ENCODE measurements around the gene DEDD. TPM values are rescaled to one million over a fixed set of nuclear protein-coding genes. Genes with fewer than 3 reads are reported as not detected.

The DEDD gene
- total RNA-seq, 1 experiment from 2014 or later = 39.2 TPM

DNA sequence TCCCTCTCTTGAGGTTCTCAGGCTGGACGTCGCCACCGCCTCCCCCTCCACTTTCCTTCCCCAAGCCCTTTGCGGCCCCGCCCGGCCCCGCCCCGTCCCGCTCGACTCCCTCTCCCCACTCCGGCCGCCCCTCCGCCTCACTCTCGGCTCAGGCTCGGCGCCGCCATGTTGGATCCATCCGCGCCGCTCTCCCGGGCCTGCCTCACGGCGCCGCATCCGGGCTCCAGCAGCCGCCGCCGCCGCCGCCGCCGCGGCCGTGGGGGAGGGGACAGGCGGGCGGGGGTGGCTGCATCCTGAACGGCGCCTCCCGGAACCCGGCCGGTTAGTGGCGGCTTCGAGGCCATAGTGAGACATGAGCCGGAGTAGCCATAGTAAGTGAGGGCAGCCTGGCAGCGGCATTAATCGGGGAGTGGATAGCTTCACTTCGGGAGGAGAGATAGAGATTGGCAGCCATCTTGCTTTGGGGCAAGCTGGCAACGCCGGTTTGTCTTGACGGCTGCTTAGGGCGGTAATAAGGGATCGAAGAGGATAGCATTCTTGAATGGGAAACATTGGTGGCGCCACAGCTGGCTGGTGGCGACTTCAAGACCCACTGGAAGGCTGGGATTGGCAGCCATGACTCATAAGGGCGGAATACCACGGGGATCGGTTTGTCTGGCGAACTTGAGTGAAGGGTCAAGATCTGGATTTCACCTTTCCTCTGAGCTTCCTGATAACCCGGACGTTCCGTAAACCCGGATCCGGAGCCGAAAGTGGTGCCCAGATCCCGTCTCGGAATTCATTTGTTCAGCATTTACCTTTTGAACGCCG is at the start of gene DEDD (continued):
- TF ChIP-seq, protein P1, sequence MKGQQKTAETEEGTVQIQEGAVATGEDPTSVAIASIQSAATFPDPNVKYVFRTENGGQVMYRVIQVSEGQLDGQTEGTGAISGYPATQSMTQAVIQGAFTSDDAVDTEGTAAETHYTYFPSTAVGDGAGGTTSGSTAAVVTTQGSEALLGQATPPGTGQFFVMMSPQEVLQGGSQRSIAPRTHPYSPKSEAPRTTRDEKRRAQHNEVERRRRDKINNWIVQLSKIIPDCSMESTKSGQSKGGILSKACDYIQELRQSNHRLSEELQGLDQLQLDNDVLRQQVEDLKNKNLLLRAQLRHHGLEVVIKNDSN (CRISPR knock-in tag; IDR thresholded peaks at IDR 0.05) = no peak

DNA sequence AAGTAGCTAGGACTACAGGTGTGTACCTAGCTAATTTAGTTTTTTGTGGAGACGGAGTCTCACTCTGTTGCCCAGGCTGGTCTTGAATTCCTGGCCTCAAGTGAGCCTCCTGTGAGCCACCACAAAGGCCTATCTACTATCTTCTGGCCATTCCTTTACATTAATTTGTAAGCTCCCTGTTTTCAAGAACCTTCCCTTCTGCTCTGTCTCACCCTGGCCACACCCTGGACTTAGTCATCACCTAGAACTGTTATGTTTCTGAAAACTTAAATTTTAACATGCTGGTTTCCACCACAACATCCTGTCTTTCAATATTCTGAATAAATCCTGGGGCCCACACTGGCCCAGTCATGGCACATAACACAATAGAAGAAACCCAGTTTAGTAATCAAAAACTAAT is 49.7 kb upstream of the DEDD start:
- H3K27me3 Mint-ChIP-seq (ENCODE audit: low read depth) = no peaks in the 10 kb centered on the region; the same call in 1 of the 2 replicates
- TF ChIP-seq ZNF138 (CRISPR knock-in tag; conservative IDR thresholded peaks at IDR 0.05) (no peak), ZNF423 (CRISPR knock-in tag; IDR thresholded peaks at IDR 0.05) (no peak), ZBTB21 (CRISPR knock-in tag; IDR thresholded peaks at IDR 0.05; ENCODE audit: borderline replicate concordance) (no peak), SMAD4 (CRISPR knock-in tag; IDR thresholded peaks at IDR 0.05) (no peak), GRHL2 (CRISPR knock-in tag; IDR thresholded peaks at IDR 0.05; ENCODE audit: insufficient replicate concordance, severe bottlenecking) (no peak), ZNF232 (CRISPR knock-in tag; IDR thresholded peaks at IDR 0.05) (no peak), GTF2I (CRISPR knock-in tag; conservative IDR thresholded peaks at IDR 0.05) (no peak), ELF4 (CRISPR knock-in tag; IDR thresholded peaks at IDR 0.05; ENCODE audit: low read depth) (no peak)
- TF ChIP-seq, protein P2, sequence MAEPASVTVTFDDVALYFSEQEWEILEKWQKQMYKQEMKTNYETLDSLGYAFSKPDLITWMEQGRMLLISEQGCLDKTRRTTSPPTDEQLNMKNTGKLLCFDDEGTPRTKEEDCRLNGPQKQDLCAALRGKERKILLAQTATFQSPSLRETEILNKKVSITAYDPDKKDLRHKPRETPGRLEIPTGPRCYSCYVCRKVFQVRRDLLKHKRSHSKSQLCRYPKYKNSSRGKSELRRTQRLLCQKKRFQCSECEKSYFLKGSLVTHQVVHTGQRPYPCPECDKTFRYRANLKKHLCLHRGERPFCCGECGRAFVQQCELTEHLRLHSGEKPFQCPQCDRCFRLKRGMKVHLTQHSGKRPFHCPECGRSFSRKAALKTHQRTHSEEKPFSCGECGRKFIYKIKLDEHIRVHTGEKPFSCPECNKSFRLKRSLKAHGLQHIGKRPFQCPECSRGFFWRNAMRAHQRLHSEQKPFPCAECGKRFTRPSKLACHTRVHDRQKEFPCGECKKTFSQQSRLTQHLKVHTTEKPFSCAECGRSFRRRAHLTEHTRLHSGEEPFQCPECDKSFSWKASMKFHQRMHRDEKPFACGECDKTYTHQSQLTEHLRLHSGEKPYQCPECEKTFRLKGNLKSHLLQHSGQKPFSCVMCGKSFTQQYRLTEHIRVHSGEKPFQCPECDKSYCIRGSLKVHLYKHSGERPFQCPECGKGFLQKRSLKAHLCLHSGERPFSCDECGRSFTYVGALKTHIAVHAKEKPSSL (CRISPR knock-in tag; conservative IDR thresholded peaks at IDR 0.05) = no peak
- TF ChIP-seq, protein P3, sequence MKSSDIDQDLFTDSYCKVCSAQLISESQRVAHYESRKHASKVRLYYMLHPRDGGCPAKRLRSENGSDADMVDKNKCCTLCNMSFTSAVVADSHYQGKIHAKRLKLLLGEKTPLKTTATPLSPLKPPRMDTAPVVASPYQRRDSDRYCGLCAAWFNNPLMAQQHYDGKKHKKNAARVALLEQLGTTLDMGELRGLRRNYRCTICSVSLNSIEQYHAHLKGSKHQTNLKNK (CRISPR knock-in tag; IDR thresholded peaks at IDR 0.05) = no peak
- TF ChIP-seq, protein P4, sequence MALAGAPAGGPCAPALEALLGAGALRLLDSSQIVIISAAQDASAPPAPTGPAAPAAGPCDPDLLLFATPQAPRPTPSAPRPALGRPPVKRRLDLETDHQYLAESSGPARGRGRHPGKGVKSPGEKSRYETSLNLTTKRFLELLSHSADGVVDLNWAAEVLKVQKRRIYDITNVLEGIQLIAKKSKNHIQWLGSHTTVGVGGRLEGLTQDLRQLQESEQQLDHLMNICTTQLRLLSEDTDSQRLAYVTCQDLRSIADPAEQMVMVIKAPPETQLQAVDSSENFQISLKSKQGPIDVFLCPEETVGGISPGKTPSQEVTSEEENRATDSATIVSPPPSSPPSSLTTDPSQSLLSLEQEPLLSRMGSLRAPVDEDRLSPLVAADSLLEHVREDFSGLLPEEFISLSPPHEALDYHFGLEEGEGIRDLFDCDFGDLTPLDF (CRISPR knock-in tag; IDR thresholded peaks at IDR 0.05) = no peak
- TF ChIP-seq, protein P5, sequence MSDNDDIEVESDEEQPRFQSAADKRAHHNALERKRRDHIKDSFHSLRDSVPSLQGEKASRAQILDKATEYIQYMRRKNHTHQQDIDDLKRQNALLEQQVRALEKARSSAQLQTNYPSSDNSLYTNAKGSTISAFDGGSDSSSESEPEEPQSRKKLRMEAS (CRISPR knock-in tag; IDR thresholded peaks at IDR 0.05) = no peak
- TF ChIP-seq, protein P6, sequence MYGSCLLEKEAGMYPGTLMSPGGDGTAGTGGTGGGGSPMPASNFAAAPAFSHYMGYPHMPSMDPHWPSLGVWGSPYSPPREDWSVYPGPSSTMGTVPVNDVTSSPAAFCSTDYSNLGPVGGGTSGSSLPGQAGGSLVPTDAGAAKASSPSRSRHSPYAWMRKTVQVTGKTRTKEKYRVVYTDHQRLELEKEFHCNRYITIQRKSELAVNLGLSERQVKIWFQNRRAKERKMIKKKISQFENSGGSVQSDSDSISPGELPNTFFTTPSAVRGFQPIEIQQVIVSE (CRISPR knock-in tag; IDR thresholded peaks at IDR 0.05; ENCODE audit: borderline replicate concordance) = no peak
- no peaks in the 10 kb centered on the region for H3K36me3 Mint-ChIP-seq
- H3K9me3 Mint-ChIP-seq = no peaks in the 10 kb centered on the region
- H3K4me3 Mint-ChIP-seq = no peak overlapping the region
- POLR2A ChIA-PET = no interaction called here
- DNase-seq (ENCODE audit: low spot score) (no peak), ATAC-seq (no peak)
- CTCF ChIA-PET = interaction anchor here (1.1 to 2.5 kb wide), 5 partner anchors 12 to 108 kb away, joined by 3 to 7 read pairs (median 3); partner anchors contain the start of genes PPOX and TOMM40L
- no peak overlapping the region for H3K27ac Mint-ChIP-seq
- peaks cover 14% of the 10 kb centered on the region for H3K4me1 Mint-ChIP-seq

DNA sequence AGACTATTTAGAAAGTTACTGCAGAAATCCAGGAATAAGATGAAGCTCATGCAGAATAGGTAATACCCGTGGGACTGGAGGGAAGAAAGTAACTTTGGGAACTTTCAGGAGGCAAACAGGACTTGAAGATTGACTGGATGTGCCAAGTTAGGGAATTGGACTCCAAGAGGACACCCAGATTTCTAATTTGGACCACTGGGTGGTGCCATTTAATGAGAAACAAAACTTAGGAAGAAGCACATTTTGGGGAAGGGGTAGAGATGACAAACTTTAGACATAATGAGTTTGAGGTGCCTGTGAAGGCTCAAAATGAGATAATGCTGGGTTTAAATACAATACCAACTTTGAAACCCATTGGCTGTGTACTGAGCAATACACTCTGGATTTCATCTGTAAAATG is 48.2 kb upstream of the DEDD start:
- Mint-ChIP-seq H3K36me3 (0 out of 2 replicates have a peak, but pooled peaks cover under 1% of the 10 kb centered on the region), H3K27me3 (ENCODE audit: low read depth) (no peaks in the 10 kb centered on the region; the same call in 1 of the 2 replicates), H3K27ac (no peak overlapping the region), H3K4me3 (no peak overlapping the region), H3K9me3 (no peaks in the 10 kb centered on the region), H3K4me1 (peaks cover 24% of the 10 kb centered on the region)
- DNase-seq (ENCODE audit: low spot score) (no peak), ATAC-seq (no peak)
- POLR2A ChIA-PET = no interaction called here
- CTCF ChIA-PET = interaction anchor here (0.9 to 2.5 kb wide), 3 partner anchors 11 to 259 kb away, joined by 4 to 7 read pairs (median 4); partner anchors contain the start of gene PPOX
- TF ChIP-seq, protein P7, sequence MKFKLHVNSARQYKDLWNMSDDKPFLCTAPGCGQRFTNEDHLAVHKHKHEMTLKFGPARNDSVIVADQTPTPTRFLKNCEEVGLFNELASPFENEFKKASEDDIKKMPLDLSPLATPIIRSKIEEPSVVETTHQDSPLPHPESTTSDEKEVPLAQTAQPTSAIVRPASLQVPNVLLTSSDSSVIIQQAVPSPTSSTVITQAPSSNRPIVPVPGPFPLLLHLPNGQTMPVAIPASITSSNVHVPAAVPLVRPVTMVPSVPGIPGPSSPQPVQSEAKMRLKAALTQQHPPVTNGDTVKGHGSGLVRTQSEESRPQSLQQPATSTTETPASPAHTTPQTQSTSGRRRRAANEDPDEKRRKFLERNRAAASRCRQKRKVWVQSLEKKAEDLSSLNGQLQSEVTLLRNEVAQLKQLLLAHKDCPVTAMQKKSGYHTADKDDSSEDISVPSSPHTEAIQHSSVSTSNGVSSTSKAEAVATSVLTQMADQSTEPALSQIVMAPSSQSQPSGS (CRISPR knock-in tag; IDR thresholded peaks at IDR 0.05; ENCODE audit: borderline replicate concordance, low read depth) = no peak
- no peak for TF ChIP-seq ESRRA (CRISPR knock-in tag; IDR thresholded peaks at IDR 0.05; ENCODE audit: borderline replicate concordance)
- no peak for TF ChIP-seq SOX15 (CRISPR knock-in tag; IDR thresholded peaks at IDR 0.05)
- TF ChIP-seq, protein P8, sequence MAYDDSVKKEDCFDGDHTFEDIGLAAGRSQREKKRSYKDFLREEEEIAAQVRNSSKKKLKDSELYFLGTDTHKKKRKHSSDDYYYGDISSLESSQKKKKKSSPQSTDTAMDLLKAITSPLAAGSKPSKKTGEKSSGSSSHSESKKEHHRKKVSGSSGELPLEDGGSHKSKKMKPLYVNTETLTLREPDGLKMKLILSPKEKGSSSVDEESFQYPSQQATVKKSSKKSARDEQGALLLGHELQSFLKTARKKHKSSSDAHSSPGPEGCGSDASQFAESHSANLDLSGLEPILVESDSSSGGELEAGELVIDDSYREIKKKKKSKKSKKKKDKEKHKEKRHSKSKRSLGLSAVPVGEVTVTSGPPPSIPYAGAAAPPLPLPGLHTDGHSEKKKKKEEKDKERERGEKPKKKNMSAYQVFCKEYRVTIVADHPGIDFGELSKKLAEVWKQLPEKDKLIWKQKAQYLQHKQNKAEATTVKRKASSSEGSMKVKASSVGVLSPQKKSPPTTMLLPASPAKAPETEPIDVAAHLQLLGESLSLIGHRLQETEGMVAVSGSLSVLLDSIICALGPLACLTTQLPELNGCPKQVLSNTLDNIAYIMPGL (CRISPR knock-in tag; IDR thresholded peaks at IDR 0.05) = no peak
- TF ChIP-seq, protein P9, sequence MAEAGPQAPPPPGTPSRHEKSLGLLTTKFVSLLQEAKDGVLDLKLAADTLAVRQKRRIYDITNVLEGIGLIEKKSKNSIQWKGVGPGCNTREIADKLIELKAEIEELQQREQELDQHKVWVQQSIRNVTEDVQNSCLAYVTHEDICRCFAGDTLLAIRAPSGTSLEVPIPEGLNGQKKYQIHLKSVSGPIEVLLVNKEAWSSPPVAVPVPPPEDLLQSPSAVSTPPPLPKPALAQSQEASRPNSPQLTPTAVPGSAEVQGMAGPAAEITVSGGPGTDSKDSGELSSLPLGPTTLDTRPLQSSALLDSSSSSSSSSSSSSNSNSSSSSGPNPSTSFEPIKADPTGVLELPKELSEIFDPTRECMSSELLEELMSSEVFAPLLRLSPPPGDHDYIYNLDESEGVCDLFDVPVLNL (CRISPR knock-in tag; IDR thresholded peaks at IDR 0.05; ENCODE audit: borderline replicate concordance, low read depth) = no peak
- TF ChIP-seq, protein P10, sequence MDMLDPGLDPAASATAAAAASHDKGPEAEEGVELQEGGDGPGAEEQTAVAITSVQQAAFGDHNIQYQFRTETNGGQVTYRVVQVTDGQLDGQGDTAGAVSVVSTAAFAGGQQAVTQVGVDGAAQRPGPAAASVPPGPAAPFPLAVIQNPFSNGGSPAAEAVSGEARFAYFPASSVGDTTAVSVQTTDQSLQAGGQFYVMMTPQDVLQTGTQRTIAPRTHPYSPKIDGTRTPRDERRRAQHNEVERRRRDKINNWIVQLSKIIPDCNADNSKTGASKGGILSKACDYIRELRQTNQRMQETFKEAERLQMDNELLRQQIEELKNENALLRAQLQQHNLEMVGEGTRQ (CRISPR knock-in tag; IDR thresholded peaks at IDR 0.05) = no peak
- TF ChIP-seq NFYB (CRISPR knock-in tag; conservative IDR thresholded peaks at IDR 0.05; ENCODE audit: low read depth) = no peak

All from WTC11 (cell line).